GM18498 (cell line): Measurements from ENCODE around the gene MRPL53.

Experiments used
- ATAC-seq: cut with Tn5 transposase; IDR thresholded peaks from one replicate; pipeline ENCODE4 v1.9.1; 2021; ENCODE audit warnings: mild to moderate bottlenecking, moderate library complexity; ENCODE audit not compliant: unreplicated experiment

MRPL53 gene

DNA sequence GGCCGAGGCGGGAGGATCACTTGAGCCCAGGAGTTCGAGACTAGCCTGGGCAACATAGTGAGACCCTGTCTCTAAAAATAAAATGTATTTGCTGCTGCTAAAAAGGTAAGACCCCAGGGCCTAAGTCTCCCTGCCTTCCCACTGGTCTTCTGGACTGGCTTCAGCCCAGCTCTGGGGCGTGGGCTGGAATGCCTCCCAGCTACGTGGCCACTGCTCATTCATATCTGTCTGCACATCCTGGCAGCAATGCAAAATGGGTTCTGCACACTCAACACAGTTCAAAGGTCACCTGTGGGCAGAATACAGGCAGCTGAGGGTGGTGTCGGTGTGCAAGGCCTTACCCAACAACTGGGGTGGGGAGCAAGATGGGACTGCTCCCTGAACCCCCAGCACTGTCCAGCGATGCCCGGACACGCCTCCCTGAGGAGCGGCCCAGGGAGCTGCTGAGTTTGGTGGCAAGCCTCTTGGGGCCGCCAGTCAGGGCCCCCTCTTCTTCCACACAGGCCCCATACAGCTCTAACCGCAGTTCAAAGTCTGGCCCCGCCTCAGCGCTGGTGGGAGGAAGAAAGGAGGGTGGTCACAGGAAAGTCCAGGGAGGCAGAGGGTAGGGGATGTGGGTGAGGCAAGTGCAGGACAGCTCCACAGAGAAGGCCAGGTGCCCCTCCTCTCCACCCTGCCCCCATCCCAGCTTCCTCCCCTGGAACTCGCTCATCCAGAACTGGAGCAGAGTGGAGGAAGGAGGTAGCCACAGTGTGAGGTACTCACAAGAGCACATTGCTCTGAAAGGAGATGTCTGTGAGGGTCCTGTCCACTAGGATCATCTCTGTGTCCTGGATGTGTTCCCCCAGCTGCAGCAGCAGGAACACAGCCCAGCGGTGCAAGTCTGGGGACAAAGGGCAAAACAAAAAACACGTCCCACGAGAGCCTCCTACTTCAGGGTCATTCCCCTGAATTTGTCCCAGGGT, 42.7 kb downstream of the MRPL53 start:
- ATAC-seq = no peak

GRCh38 chr2:74428675-74429074, 43.8 kb downstream of the MRPL53 start:
- ATAC-seq = no peak

DNA sequence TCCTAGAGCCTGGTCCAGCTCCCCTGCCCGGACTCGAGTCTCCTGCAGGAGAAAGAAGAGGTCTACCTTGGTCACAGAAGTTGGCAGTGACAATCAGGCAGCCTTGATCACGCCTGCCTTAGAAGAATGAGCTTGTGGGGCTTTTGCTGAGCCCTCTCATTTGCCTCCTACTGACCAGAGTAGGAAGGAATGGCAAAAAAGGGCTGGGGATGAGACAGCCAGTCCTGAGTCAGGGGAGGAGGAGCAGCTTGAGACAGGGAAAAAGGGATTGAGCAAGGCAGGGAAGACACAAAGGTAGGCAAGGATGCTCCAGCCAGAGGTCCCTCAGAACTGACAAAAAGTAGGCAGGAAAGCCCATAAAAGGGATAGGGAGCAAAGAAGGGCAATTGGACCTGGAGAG, 44.9 kb downstream of the MRPL53 start:
- ATAC-seq = no peak

- ATAC-seq = no peak
These were observed 46.2 kb downstream of the MRPL53 start for GRCh38 chr2:74426181-74426758.

DNA sequence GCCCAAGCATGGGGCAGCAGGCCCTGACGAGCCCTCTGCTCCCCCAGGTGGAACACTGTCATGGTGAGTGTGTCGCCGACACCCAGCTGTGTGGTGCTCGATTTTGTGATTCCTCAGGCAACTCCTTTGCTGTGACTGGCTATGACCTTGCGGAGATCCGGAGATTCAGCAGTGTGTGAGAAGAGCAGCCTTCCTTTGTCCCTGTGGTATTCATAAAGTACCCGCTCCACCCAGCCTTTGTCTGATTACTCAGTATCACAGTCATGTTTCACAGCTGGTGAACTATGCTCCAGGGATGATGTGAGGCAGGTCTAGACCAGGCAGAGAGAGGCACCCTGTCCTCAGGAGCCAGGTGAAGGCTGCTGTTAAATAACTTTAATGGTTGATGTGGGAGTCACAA, 47.0 kb downstream of the MRPL53 start:
- ATAC-seq = no peak

DNA sequence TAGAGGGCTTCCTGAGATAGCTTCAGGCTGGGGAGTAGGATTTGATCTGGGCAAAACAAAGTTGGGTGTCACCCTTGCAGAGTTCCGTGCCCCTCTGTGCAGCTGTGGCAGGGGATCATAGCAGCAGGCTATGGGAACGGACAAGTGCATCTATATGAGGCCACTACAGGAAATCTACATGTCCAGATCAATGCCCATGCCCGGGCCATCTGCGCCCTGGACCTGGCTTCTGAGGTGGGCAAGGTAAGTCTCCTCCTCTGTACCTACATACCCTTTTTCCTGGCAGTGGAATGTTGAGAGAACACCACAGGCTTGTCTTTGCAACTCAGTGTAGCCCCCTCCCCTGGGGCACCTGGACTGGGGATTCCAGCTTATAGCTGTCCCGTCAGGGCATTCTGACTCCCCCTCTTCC, 47.5 kb downstream of the MRPL53 start:
- ATAC-seq = no peak

GRCh38 chr2:74424139-74424992, 48.1 kb downstream of the MRPL53 start:
- ATAC-seq = no peak

GRCh38 chr2:74423231-74424095, 49.0 kb downstream of the MRPL53 start:
- ATAC-seq = no peak
